HG02970 (cell line): ENCODE results near the gene TECPR1.

Experiments
- ATAC-seq: cut with Tn5 transposase; IDR thresholded peaks from one replicate; pipeline ENCODE4 v1.9.1; 2021; ENCODE audit warnings: mild to moderate bottlenecking, moderate library complexity, moderate number of reproducible peaks; ENCODE audit not compliant: unreplicated experiment, low FRiP score

Gene TECPR1

GRCh38 chr7:98251601-98252424 lies at the start of gene TECPR1:
Gene TECPR1 (minus strand): TSS chr7:98252232. CDS start chr7:98246146, 6,086 bp downstream.
- ATAC-seq, result peak; percentile 99

DNA sequence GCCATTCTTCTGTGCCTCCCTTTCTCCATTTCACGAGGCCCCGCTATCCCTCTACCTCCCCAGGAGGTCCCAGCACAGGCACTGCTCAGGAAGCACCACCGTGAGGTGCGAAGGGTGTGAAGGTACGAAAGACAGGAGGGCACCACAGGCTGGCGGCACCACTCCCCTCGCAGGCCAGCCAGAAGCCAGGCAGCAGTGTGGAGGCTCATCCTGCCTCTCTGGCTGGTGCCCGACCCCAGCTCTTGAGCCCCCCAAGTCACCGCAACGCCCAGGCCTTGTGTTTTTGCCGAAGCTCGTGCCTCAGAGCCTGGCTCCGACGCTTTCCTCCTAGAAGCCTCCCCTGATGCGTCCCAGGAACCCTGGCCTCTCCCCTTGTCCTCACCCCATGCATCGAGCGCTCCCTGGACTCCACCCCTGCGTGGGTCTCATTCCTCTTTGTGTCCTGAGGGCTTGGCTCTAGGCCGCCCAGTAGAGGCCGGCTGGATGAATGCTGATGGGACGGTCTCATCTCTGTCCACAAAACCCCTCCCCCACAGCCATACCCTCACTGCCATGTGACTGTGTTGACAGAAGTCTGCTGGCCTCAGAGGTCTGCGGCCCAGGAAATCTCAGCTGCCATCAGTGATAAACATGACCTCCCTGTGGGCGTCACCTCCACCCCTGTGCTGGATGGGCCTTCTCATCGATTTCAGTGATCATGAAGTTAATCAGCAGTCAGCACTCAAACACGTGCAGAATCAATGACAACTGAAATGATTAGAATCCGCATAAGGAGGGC lies 48.8 kb upstream of the TECPR1 start:
- ATAC-seq, result no peak

DNA sequence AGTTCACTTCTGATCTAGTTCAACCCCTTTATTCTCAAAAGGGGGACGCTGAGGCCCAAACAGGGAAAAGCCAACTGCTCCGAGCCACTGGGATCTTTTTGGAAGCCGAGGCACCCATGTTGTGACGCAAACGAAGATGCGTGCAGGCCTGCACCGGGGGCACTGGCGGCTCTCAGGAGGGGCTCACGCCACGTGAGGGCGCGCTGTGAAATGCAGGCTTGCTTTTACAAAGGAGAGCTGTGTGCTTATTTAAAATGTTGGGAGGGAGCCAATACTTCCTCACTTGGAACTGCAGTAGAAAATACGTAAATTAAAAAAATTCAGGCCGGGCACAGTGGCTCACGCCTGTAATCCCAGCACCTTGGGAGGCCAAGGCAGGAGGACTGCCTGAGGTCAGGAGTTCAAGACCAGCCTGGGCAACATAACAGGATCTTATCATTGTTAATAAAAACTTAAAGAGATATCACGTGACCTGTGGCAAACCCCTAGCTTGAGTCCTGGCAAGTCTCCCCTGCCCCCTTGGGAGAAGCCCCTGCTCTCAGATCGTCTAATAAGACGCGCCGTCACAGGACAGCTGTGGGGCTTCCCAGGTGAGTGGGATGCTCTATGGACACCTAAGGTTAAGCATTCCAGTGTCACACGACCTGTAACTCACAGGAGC lies 45.7 kb upstream of the TECPR1 start:
- no peak for ATAC-seq

DNA sequence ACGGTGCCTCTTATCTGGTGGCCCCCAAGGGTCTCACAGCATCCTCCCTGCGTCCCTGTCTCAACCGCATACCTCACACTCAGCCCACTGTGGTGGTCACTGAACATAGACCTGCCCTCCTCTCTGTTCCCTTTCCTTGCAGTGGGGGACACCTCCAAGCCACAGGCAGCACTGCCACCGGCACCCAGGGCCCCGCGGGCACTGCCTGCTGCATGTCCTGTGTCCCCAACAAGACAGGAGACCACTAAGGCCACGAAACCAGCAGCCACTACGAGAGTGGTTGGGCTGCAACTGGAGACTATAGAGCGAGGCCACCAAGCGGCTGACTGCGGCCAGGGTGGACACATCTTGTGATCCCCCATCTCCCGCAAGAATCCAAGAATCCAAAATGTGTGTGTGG lies 44.8 kb upstream of the TECPR1 start:
- ATAC-seq, result no peak

- ATAC-seq, result no peak
These were observed 43.6 kb upstream of the TECPR1 start for GRCh38 chr7:98295467-98296192.

GRCh38 chr7:98294798-98295382 lies 42.9 kb upstream of the TECPR1 start:
- no peak for ATAC-seq

DNA sequence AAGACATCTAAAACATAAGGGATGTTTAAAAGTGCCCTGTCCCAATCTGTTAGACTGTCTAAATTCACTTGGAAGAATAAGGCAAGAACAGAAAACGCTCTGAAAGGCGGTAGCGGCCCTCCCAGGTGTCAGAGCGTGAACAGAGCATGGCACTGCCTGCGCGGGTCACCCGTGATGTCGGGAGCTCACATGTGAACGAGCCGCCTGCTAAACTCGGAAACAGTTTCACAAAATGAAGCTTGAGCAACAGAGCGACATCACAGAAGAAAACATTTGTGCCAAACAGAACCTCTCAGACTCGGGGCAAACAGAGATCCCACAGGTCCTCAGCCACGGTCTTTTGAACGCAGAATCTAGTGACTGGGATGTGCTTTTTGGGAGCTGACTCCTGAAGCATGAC lies 42.3 kb upstream of the TECPR1 start:
- ATAC-seq, result no peak

DNA sequence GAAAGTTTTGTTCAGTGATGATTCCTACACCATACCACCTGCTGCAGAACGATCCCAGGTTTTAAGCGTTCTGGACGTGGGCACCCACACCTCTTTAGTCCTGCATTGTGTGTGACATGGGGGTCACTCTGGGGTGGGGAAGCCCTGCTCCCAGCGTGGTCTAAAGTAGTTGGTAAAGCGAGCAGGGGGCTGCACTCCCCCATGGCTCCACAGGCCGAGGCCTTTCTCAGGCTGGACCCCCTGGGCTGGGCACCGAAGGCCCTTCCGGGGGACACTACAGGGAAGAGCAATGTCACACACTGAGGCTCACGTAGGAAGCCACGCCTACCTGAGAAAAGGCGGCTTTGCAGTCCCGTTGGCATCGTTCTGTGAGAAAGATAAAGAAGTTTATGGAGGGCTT lies 41.7 kb upstream of the TECPR1 start:
- ATAC-seq, result no peak

GRCh38 chr7:98293265-98293664 lies 41.2 kb upstream of the TECPR1 start:
- no peak for ATAC-seq

- ATAC-seq, result no peak
These were observed 39.7 kb upstream of the TECPR1 start for GRCh38 chr7:98291717-98292116.

GRCh38 chr7:98289333-98289875 lies 37.4 kb upstream of the TECPR1 start:
- ATAC-seq, result no peak

- no peak for ATAC-seq
These were observed 36.2 kb upstream of the TECPR1 start for GRCh38 chr7:98288064-98288823.

DNA sequence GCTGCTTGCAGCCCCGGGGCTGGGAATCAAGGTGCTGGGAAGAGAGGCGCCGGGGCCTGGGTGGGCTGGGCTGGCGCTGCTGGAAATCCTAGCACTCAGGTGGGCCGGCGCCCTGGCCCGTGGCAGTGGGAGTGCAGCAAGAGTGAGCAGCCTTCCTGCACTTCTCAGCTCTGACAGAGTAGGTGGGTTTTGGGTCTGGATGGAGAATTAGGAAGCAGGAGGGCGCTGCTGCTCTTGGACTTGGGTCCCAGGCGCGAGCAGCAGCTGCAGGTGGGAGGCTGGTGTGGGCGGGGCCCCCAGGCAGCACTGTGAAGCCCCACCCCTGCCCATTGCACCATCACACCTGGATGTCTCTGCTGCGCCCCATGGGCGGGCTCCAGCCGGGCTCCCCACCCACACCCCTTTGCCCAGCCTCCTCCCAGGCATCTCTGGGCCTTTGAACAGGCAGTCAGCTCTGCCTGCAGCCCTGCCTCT lies 35.5 kb upstream of the TECPR1 start:
- no peak for ATAC-seq

DNA sequence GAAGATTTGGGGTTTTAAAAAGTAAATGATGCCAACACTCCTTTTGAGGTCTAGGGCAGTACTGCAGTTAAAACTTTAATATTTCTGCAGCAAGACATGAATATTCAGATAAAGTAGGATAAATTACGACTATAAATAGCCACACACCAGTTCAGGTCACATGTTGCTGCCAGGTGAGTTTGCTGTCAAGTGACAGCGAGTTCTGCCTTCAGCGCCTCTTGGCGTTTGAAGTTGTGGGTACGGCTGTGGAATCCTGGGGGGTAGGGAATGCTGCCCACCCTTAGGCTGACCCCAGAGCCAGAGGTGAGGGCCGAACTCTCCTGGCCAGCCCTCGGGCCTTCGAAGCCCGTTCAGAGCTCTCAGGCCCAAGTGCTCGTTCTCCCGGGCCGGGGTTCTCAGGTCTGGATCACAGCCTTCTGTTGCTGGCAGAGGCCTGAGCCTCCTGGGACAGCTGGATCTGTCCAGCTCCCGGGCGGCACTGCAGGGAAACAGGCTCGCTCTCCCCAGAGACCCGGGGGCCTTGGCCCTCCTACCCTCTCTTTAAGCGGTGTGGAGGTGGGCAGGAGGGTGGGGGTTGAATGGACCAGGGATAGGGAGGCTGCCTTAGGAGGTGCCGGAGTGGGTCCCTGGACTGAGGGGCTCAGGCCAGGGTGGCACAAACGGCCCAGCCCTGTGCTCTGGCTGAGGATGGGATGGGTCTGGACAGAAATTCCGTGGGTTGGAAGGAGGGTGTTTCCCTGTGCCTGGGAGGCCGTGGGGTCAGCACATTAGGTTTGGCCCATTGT lies 34.9 kb upstream of the TECPR1 start:
- ATAC-seq, result no peak

DNA sequence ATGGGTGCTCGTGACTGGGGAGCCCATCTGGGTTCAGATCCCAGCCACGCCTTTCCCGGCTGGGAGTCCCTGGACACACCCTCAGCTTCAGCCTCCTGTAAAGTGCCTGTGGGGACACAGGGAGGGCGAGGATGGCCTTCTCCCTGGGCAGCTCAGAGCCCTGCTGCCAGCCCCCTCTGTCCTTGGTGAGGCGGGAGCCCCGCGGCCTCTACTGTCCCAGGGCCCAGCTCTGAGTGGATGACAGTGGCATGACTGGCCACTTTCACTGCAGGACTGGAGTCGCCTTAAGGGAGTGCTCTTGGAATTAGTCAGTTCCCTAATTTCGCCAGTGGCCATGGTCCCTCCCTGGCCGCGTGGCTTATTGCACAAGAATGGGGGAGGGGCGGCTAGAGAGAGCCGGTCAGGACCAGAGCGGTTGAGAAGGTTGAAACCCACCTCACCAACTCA lies 34.1 kb upstream of the TECPR1 start:
- ATAC-seq, result no peak

DNA sequence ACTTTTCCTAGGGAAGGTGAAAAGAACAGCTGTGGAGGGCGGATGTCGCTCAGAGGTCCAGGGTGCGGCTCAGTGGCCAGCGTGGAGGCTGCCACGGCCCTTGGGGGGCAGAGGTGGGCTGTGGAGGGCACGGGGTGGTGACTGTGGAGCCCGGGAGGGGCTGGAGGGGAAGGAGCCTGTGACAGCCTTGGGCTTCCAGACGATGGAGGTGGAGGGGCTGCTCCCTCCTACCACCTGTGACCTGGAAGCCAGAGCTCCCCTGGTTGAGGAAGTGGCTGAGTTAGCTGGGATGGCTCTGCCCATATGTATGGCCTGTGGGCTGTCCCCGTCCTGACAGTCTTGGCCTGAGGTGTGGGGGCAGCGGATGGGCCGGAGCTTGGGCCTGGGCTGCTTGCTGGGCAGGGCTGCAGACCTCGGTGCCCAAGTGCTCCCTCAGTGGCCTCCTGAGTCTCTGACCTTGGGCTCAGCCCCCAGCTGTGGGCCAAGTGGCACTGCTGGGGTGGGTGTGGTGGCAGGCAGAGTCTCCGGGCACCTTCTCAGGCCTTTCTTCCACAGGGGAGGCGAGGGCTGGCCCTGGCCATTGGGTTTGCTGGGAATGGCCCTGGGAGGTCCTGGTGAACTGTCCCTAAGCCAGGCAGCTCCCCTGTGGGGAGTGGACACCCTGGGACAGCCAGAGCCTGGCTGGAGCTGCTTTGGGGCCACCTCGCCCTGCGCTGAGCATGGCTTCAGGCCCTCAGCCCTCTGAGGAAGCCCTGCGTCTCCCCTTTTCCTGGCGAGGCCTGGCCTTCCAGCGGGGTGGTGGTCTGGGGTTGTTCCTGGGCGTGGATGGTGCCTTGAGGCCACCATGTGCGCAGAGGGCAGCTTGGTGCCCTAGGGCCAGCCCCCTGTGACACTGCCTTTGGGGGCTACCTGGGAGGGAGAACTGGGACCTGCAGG lies 33.4 kb upstream of the TECPR1 start:
- ATAC-seq, result no peak
